K562 (cell line): ENCODE data around the gene NCBP2. TPM values are rescaled to one million over a fixed set of nuclear protein-coding genes. Genes with fewer than 3 reads are reported as not detected.

Experiments
- ATAC-seq: fragments of 200-7000 bp; cut with Tn5 transposase; 3 replicates; pipeline ENCODE4 v1.9.1; 2020; ENCODE audit warnings: moderate library complexity
- BruUV-seq: library from RNA; stranded (reverse); fragments of 400-500 nt; replicated peaks from 2 replicates; lab custom pipeline; 2021; lab: Mats Ljungman, UMichigan
- CTCF ChIA-PET: fragments of 300-600 bp; formaldehyde crosslinking; extraction: SDS; loops from one replicate; lab custom pipeline; 2021; ENCODE audit warnings: low intra/inter-chr PET ratio; lab: Yijun Ruan, JAX
- POLR2A ChIA-PET: fragments of 300-600, 350-650 bp; sonication (Branson Sonifier 250); formaldehyde crosslinking; extraction: SDS; loops from one replicate; lab custom pipeline; 2021; ENCODE audit warnings: antibody characterized with exemption, inconsistent platforms; lab: Yijun Ruan, JAX
- DNase-seq, 4 experiments: peaks; one replicate each; pipeline versions ENCODE4 v3.0.0 to v3.0.0-alpha.2; 2011 to 2018; ENCODE audit warnings: low spot score in 3 of 4, mixed read lengths in 3 of 4; ENCODE audit errors: extremely low read depth in 1 of 4
- FAIRE-seq: peaks from 2 replicates; lab custom pipeline; 2011; peaks lifted over from hg19 to GRCh38; lab: Jason Lieb, UNC
- H2AFZ ChIP-seq: 2 replicates; pipeline ENCODE4 v1.6.0; 2011; ENCODE audit warnings: low read depth, low read length, control low read depth, inconsistent platforms
- H3K27ac ChIP-seq: fragments of 200-600 bp; 3 replicates; pipeline ENCODE4 v1.8.0; 2011; ENCODE audit warnings: low read depth, mild to moderate bottlenecking, control low read depth, inconsistent platforms, low read length, moderate library complexity, mixed read lengths; ENCODE audit errors: extremely low read depth
- H3K27me3 ChIP-seq, 2 experiments: fragments of 300-600 bp in 1 of 2; 2 replicates in 1 of 2; 3 replicates in 1 of 2; pipeline versions ENCODE4 v1.6.0 to v1.8.0; 2011; ENCODE audit warnings: inconsistent platforms in 2 of 2, low read length in 2 of 2, mild to moderate bottlenecking in 1 of 2, mixed read lengths in 1 of 2, moderate library complexity in 1 of 2; ENCODE audit not compliant: control insufficient read depth in 2 of 2, insufficient read depth in 2 of 2
- H3K36me3 ChIP-seq: fragments of 300-600 bp; 3 replicates; pipeline ENCODE4 v1.8.0; 2011; ENCODE audit warnings: mild to moderate bottlenecking, low read length, inconsistent platforms; ENCODE audit not compliant: control insufficient read depth, insufficient read depth
- H3K4me1 ChIP-seq, 2 experiments: fragments of 200-600 bp in 1 of 2; replicated peaks in 1 of 2; 2 replicates in 1 of 2; 3 replicates in 1 of 2; pipeline versions ENCODE4 v1.5.1 to v1.8.0; 2011; ENCODE audit warnings: inconsistent platforms in 2 of 2, low read length in 2 of 2, mild to moderate bottlenecking in 1 of 2, mixed read lengths in 1 of 2, moderate library complexity in 1 of 2; ENCODE audit not compliant: control insufficient read depth in 2 of 2, insufficient read depth in 2 of 2
- H3K4me2 ChIP-seq: 2 replicates; pipeline ENCODE4 v1.6.1; 2011; ENCODE audit warnings: low read length, control low read depth, inconsistent platforms, mixed read lengths; ENCODE audit not compliant: insufficient read depth
- H3K4me3 ChIP-seq: fragments of 200-600 bp; sonication (generic), shearing (Covaris generic); 2 replicates; pipeline ENCODE4 v1.5.1; 2016; ENCODE audit warnings: control low read depth, inconsistent platforms
- H3K79me2 ChIP-seq: fragments of 200-600 bp; 3 replicates; pipeline ENCODE4 v1.8.0; 2011; ENCODE audit warnings: low read length, inconsistent platforms; ENCODE audit not compliant: control insufficient read depth, insufficient read depth
- H3K9ac ChIP-seq, 2 experiments: 2 replicates each; pipeline versions ENCODE4 v1.6.0 to v1.6.1; 2011; ENCODE audit warnings: low read depth in 2 of 2, low read length in 2 of 2, control low read depth in 1 of 2, inconsistent platforms in 1 of 2, mild to moderate bottlenecking in 1 of 2, mixed read lengths in 1 of 2; ENCODE audit not compliant: insufficient read depth in 1 of 2
- H3K9me1 ChIP-seq: one replicate; pipeline ENCODE4 v1.6.0; 2011; ENCODE audit warnings: inconsistent platforms, mild to moderate bottlenecking, low read length, moderate library complexity; ENCODE audit not compliant: control insufficient read depth, insufficient read depth
- H3K9me3 ChIP-seq: replicated peaks from 2 replicates; pipeline ENCODE4 v1.5.1; 2011; ENCODE audit warnings: low read depth, low read length, inconsistent platforms; ENCODE audit not compliant: control insufficient read depth, insufficient read depth
- H4K20me1 ChIP-seq: replicated peaks from 2 replicates; pipeline ENCODE4 v1.6.1; 2011; ENCODE audit warnings: low read length, inconsistent platforms, mixed read lengths; ENCODE audit not compliant: control insufficient read depth, insufficient read depth
- EHMT2 ChIP-seq: fragments of 450-650 bp; IDR thresholded peaks from 2 replicates; pipeline ENCODE4 v1.6.1; 2018; ENCODE audit warnings: antibody characterized with exemption
- MAZ ChIP-seq, 2 experiments: fragments of 450-650 bp in 1 of 2; sonication (generic) in 1 of 2; formaldehyde crosslinking; IDR thresholded peaks in 1 of 2; conservative IDR thresholded peaks in 1 of 2; 2 replicates each; pipeline versions ENCODE4 v1.4.0 to v1.5.0; 2020; ENCODE audit warnings: mild to moderate bottlenecking in 1 of 2, missing genetic modification reagents in 1 of 2
- NBN ChIP-seq: fragments of 450-650 bp; IDR thresholded peaks from 2 replicates; pipeline ENCODE4 v1.6.1; 2016; ENCODE audit warnings: low read depth, mild to moderate bottlenecking
- PYGO2 ChIP-seq: fragments of 450-650 bp; IDR thresholded peaks from 2 replicates; pipeline ENCODE4 v1.6.1; 2016; ENCODE audit warnings: mild to moderate bottlenecking, missing genetic modification characterization, moderate library complexity, missing compliant biosample characterization
- TCFL5 ChIP-seq: fragments of 250-450 bp; sonication (Bioruptor Pico); conservative IDR thresholded peaks from 2 replicates; pipeline ENCODE4 v1.6.1; 2021; ENCODE audit warnings: mild to moderate bottlenecking, moderate library complexity, matching md5 sums
- TEAD1 ChIP-seq, 2 experiments: fragments of 450-650 bp in 1 of 2; sonication (generic) in 1 of 2; formaldehyde crosslinking; IDR thresholded peaks; 2 replicates each; pipeline versions ENCODE4 v1.4.0 to v1.8.0; 2020 to 2022; ENCODE audit warnings: mild to moderate bottlenecking in 2 of 2, missing genetic modification reagents in 1 of 2
- ZMIZ1 ChIP-seq, 2 experiments: fragments of 150-350 bp in 1 of 2; IDR thresholded peaks; 2 replicates each; pipeline ENCODE4 v1.6.1; 2012 to 2016; ENCODE audit warnings: low read depth in 2 of 2, low read length in 2 of 2, mild to moderate bottlenecking in 1 of 2, moderate library complexity in 1 of 2
- WGBS: fragments of 100-300 bp; shearing (Covaris generic); methylation state at CpG from one replicate; pipeline ENCODE4 v1.1.6; 2016; ENCODE audit warnings: low coverage, mixed read lengths; ENCODE audit not compliant: insufficient coverage; ENCODE audit errors: missing lambda C conversion rate; 5-methylcytosine and 5-hydroxymethylcytosine counted together
- in situ Hi-C: fragments of 300-500 bp; cut with MboI; formaldehyde crosslinking; loops from 4 replicates; pipeline ENCODE4 v1.15.0; 2018; ENCODE audit warnings: inconsistent platforms, mixed read lengths
- intact Hi-C: fragments of 100-400 bp; cut with micrococcal nuclease; formaldehyde crosslinking; loops from 2 replicates; pipeline ENCODE4 v1.14.2; 2022
- polyA plus RNA-seq, 8 experiments: library from polyadenylated mRNA; depleted of rRNA in 4 of 8; stranded (reverse) in 5 of 8; unstranded in 3 of 8; fragments of >200 nt; fragmentation: Nextera tagmentation in 2 of 8; fragmentation: Illumina TruSeq in 1 of 8; extraction: Ambion mirVana in 2 of 8; extraction: Trizol in 1 of 8; gene quantifications; 2 replicates each; pipeline versions ENCODE4 v1.2.1 to v1.2.3, GENCODE V29; 2011 to 2014; ENCODE audit warnings: inconsistent platforms in 1 of 8, missing spikeins in 1 of 8
- total RNA-seq, 7 experiments: library from RNA; depleted of rRNA in 6 of 7; stranded (reverse); fragments of >200 nt in 6 of 7; fragmentation: Illumina TruSeq in 2 of 7; extraction: Trizol in 2 of 7; gene quantifications; 2 replicates each; pipeline versions ENCODE4 v1.2.1 to v1.2.3, GENCODE V29; 2011 to 2021; ENCODE audit warnings: low replicate concordance in 1 of 7
- TF ChIP-seq, protein P1 (sequence below), 2 experiments: fragments of 450-650 bp; formaldehyde crosslinking in 1 of 2; IDR thresholded peaks; 2 replicates each; pipeline versions ENCODE4 v1.4.0 to v1.6.1; 2014 to 2020; ENCODE audit warnings: mild to moderate bottlenecking in 2 of 2, borderline replicate concordance in 1 of 2, low read depth in 1 of 2
- TF ChIP-seq, protein P2 (sequence below): sonication (generic); formaldehyde crosslinking; IDR thresholded peaks from 2 replicates; pipeline ENCODE4 v1.8.1; 2023; ENCODE audit warnings: mild to moderate bottlenecking, missing genetic modification reagents, moderate library complexity

The NCBP2 gene
- total and polyA plus RNA-seq, 9 of the 15 experiments (the other 6 are each of a cell fraction or from before 2014, with no cell fraction given) = 56.4 to 102 (median 82.3) TPM

GRCh38 chr3:196963631-196963953, 21.3 kb upstream of the NCBP2 start:
- ChIA-PET POLR2A (interaction anchor here (1.3 kb wide), 1 partner anchor 12 kb away, joined by 3 read pairs; no protein-coding TSS in a partner anchor), CTCF (no interaction called here)
- no peaks in the 10 kb centered on the region for H3K27me3 ChIP-seq
- intact Hi-C loops (no loop called here), in situ Hi-C loops (no loop called here)
- WGBS = 57% methylated on average over 2 of the region's 2 CpGs
- H3K9ac ChIP-seq = no peak overlapping the region
- peaks cover 4 to 9% of the 10 kb centered on the region in 2 experiments; a peak in 2 of 5 replicates for H3K4me1 ChIP-seq
- no peaks in the 10 kb centered on the region for H3K9me1 ChIP-seq
- H3K4me3 ChIP-seq = no peak overlapping the region
- peaks cover 8% of the 10 kb centered on the region; the same call in 1 of the 3 replicates for H3K36me3 ChIP-seq
- no peaks in the 10 kb centered on the region for H4K20me1 ChIP-seq
- no peak overlapping the region for H3K4me2 ChIP-seq
- H3K27ac ChIP-seq = no peak overlapping the region
- DNase-seq (no peak), FAIRE-seq (no peak), ATAC-seq (no peak)
- no peak overlapping the region for H2AFZ ChIP-seq
- BruUV-seq = no TSS peak
- peaks cover 12% of the 10 kb centered on the region; the same call in 2 of the 3 replicates for H3K79me2 ChIP-seq
- H3K9me3 ChIP-seq = 0 out of 2 replicates have a peak, but pooled peaks cover 3% of the 10 kb centered on the region
- TF ChIP-seq NBN (no peak), ZMIZ1 (IDR thresholded peaks at IDR 0.05; ENCODE audit: low read depth in 2 of 2, low read length in 2 of 2) (no peak), TEAD1 (CRISPR knock-in tag; IDR thresholded peaks at IDR 0.05) (no peak), EHMT2 (no peak), MAZ (CRISPR knock-in tag; conservative IDR thresholded peaks at IDR 0.05 in 1 of 2, IDR thresholded peaks at IDR 0.05 in 1 of 2) (no peak), TCFL5 (CRISPR knock-in tag) (no peak), PYGO2 (tag) (no peak)
- TF ChIP-seq, protein P1, sequence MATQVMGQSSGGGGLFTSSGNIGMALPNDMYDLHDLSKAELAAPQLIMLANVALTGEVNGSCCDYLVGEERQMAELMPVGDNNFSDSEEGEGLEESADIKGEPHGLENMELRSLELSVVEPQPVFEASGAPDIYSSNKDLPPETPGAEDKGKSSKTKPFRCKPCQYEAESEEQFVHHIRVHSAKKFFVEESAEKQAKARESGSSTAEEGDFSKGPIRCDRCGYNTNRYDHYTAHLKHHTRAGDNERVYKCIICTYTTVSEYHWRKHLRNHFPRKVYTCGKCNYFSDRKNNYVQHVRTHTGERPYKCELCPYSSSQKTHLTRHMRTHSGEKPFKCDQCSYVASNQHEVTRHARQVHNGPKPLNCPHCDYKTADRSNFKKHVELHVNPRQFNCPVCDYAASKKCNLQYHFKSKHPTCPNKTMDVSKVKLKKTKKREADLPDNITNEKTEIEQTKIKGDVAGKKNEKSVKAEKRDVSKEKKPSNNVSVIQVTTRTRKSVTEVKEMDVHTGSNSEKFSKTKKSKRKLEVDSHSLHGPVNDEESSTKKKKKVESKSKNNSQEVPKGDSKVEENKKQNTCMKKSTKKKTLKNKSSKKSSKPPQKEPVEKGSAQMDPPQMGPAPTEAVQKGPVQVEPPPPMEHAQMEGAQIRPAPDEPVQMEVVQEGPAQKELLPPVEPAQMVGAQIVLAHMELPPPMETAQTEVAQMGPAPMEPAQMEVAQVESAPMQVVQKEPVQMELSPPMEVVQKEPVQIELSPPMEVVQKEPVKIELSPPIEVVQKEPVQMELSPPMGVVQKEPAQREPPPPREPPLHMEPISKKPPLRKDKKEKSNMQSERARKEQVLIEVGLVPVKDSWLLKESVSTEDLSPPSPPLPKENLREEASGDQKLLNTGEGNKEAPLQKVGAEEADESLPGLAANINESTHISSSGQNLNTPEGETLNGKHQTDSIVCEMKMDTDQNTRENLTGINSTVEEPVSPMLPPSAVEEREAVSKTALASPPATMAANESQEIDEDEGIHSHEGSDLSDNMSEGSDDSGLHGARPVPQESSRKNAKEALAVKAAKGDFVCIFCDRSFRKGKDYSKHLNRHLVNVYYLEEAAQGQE (IDR thresholded peaks at IDR 0.05; ENCODE audit: borderline replicate concordance) = no peak
- TF ChIP-seq, protein P1 (CRISPR knock-in tag; IDR thresholded peaks at IDR 0.05; ENCODE audit: low read depth) = no peak
- TF ChIP-seq, protein P2, sequence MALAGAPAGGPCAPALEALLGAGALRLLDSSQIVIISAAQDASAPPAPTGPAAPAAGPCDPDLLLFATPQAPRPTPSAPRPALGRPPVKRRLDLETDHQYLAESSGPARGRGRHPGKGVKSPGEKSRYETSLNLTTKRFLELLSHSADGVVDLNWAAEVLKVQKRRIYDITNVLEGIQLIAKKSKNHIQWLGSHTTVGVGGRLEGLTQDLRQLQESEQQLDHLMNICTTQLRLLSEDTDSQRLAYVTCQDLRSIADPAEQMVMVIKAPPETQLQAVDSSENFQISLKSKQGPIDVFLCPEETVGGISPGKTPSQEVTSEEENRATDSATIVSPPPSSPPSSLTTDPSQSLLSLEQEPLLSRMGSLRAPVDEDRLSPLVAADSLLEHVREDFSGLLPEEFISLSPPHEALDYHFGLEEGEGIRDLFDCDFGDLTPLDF = no peak
